Astrocyte of the cerebellum (primary cell): Measurements from ENCODE around the gene OLFM3.

Experiments used
- DNase-seq: peaks from one replicate; pipeline ENCODE4 v3.0.0-alpha.2; 2011; ENCODE audit warnings: low read depth
- H3K4me3 ChIP-seq: 2 replicates; pipeline ENCODE4 v1.5.1; 2011; ENCODE audit warnings: mild to moderate bottlenecking, low read depth, low read length, moderate library complexity
- CTCF ChIP-seq: IDR thresholded peaks from 2 replicates; pipeline ENCODE4 v1.5.1; 2012; ENCODE audit warnings: low read length, low read depth, moderate library complexity, mild to moderate bottlenecking; ENCODE audit errors: missing control alignments
- in situ Hi-C: cut with HindIII; loops from 2 replicates; pipeline ENCODE4 v1.10.0; 2017; ENCODE audit warnings: low sequenced_read_pairs

The OLFM3 gene

GRCh38 chr1:101905283-101905835 is 91.4 kb downstream of the OLFM3 start:
- no peak for DNase-seq
- in situ Hi-C loops = no loop called here
- TF ChIP-seq CTCF = no peak
- no peak overlapping the region for H3K4me3 ChIP-seq

GRCh38 chr1:101902199-101902598 is 94.5 kb downstream of the OLFM3 start:
- no peak for TF ChIP-seq CTCF
- in situ Hi-C loops = no loop called here
- DNase-seq = no peak
- H3K4me3 ChIP-seq = no peak overlapping the region

GRCh38 chr1:101898137-101898536 is 98.6 kb downstream of the OLFM3 start:
- no peak overlapping the region for H3K4me3 ChIP-seq
- no peak for DNase-seq
- in situ Hi-C loops = no loop called here
- TF ChIP-seq CTCF = no peak

GRCh38 chr1:101884621-101885020 is 112.1 kb downstream of the OLFM3 start:
- no peak for TF ChIP-seq CTCF
- DNase-seq = no peak
- H3K4me3 ChIP-seq = no peak overlapping the region
- in situ Hi-C loops = no loop called here

GRCh38 chr1:101875891-101876290 is 120.8 kb downstream of the OLFM3 start:
- in situ Hi-C loops = no loop called here
- no peak for TF ChIP-seq CTCF
- H3K4me3 ChIP-seq = no peak overlapping the region

GRCh38 chr1:101873672-101874071 is 123.1 kb downstream of the OLFM3 start:
- in situ Hi-C loops = no loop called here
- DNase-seq = no peak
- H3K4me3 ChIP-seq = no peak overlapping the region
- no peak for TF ChIP-seq CTCF

More at GRCh38 chr1:101875891-101876290, 120.8 kb downstream of the OLFM3 start:
- DNase-seq = no peak

- TF ChIP-seq CTCF = no peak
- in situ Hi-C loops = no loop called here
- H3K4me3 ChIP-seq = no peak overlapping the region
- DNase-seq = no peak
Observed at GRCh38 chr1:101859941-101860340, 136.8 kb downstream of the OLFM3 start.
